BJ (cell line): Measurements from ENCODE around the gene AFF3. TPM values are rescaled to one million over a fixed set of nuclear protein-coding genes. Genes with fewer than 3 reads are reported as not detected.
"Not testable (repeated sequence)": the region's sequence is repeated elsewhere in the genome, so short reads cannot be mapped to it uniquely, and the experiment has no call there.

Experiments
- CTCF ChIA-PET: fragments of 350-600 bp; formaldehyde crosslinking; extraction: SDS; loops from one replicate; lab custom pipeline; 2021; ENCODE audit warnings: antibody characterized with exemption, inconsistent platforms; lab: Yijun Ruan, JAX
- POLR2A ChIA-PET: fragments of 300-600 bp; sonication (Branson Sonifier 250); formaldehyde crosslinking; extraction: SDS; loops from one replicate; lab custom pipeline; 2021; ENCODE audit warnings: antibody characterized with exemption; lab: Charles Lee
- DNase-seq: peaks from one replicate; pipeline ENCODE4 v3.0.0-alpha.2; 2011; ENCODE audit warnings: low read depth
- H3K27me3 ChIP-seq: 2 replicates; pipeline ENCODE4 v1.6.0; 2011; ENCODE audit warnings: low read length; ENCODE audit not compliant: control insufficient read depth, insufficient read depth
- H3K36me3 ChIP-seq: 2 replicates; pipeline ENCODE4 v1.5.1; 2011; ENCODE audit warnings: low read length; ENCODE audit not compliant: control insufficient read depth, insufficient read depth
- H3K4me3 ChIP-seq: 2 replicates; pipeline ENCODE4 v1.5.1; 2011; ENCODE audit warnings: low read depth, mild to moderate bottlenecking, control low read depth, low read length
- CTCF ChIP-seq: IDR thresholded peaks from 2 replicates; pipeline ENCODE4 v1.5.1; 2011; ENCODE audit warnings: low read depth, mild to moderate bottlenecking, control low read depth, inconsistent platforms, low read length, moderate library complexity; ENCODE audit not compliant: insufficient read depth
- polyA plus RNA-seq: library from polyadenylated mRNA; depleted of rRNA; stranded (reverse); fragments of >200 nt; gene quantifications from 2 replicates; pipeline ENCODE4 v1.2.3, GENCODE V29; 2011; rRNA removed

Gene AFF3
- polyA plus RNA-seq, 1 experiment, result 11.5 TPM

- Histone ChIP-seq H3K36me3 (no peaks in the 10 kb centered on the region), H3K4me3 (no peak overlapping the region), H3K27me3 (no peaks in the 10 kb centered on the region; the same call in 1 of the 2 replicates)
- CTCF ChIA-PET, result no interaction called here
- POLR2A ChIA-PET, result no interaction called here
- DNase-seq, result no peak
- no peak for TF ChIP-seq CTCF
Observed at GRCh38 chr2:99507937-99508818, 634.2 kb downstream of the AFF3 start.

- no peak overlapping the region for H3K4me3 ChIP-seq
- H3K27me3 ChIP-seq, result no peaks in the 10 kb centered on the region; the same call in 1 of the 2 replicates
- no peaks in the 10 kb centered on the region for H3K36me3 ChIP-seq
- TF ChIP-seq CTCF, result no peak
- POLR2A ChIA-PET, result interaction anchor here (0.6 kb wide), 1 partner anchor 237 kb away, joined by 3 read pairs; no protein-coding TSS in a partner anchor
- CTCF ChIA-PET, result no interaction called here
- DNase-seq, result no peak
Observed at GRCh38 chr2:99504844-99505584, 637.4 kb downstream of the AFF3 start.

GRCh38 chr2:99503662-99504416 is 638.6 kb downstream of the AFF3 start:
- POLR2A ChIA-PET, H3K4me3 ChIP-seq, H3K27me3 ChIP-seq, H3K36me3 ChIP-seq, DNase-seq: not testable (repeated sequence)
- CTCF ChIA-PET, result interaction anchor here (0.6 kb wide), 1 partner anchor 13 kb away, joined by 3 read pairs; no protein-coding TSS in a partner anchor

GRCh38 chr2:99496021-99496420 is 646.4 kb downstream of the AFF3 start:
- POLR2A ChIA-PET, result no interaction called here
- no peak for DNase-seq
- peaks cover 4% of the 10 kb centered on the region for H3K27me3 ChIP-seq
- no peak for TF ChIP-seq CTCF
- no peaks in the 10 kb centered on the region for H3K36me3 ChIP-seq
- CTCF ChIA-PET, result interaction anchor here (1.6 kb wide), 1 partner anchor 159 kb away, joined by 4 read pairs; the partner anchor contains the start of gene EIF5B
- no peak overlapping the region for H3K4me3 ChIP-seq

Other genes with a start within 250 kb of the AFF3 start
- gene LONRF2, start 179.9 kb upstream of the AFF3 start, polyA plus RNA-seq, result 0.02 and 0.04 TPM in 2 replicates